ENCODE results near the gene DNAH5. TPM values are rescaled to one million over a fixed set of nuclear protein-coding genes. Genes with fewer than 3 reads are reported as not detected.

DNAH5 gene
- total RNA-seq, 1 experiment from 2014 or later = 9.7 TPM

GRCh38 chr5:13976867-13977830, 32.7 kb upstream of the DNAH5 start:
- CTCF ChIA-PET = interaction anchor here (1.0 to 1.6 kb wide), 3 partner anchors 9 to 671 kb away, joined by 3 to 6 read pairs (median 4); no protein-coding TSS in a partner anchor
- no peak overlapping the region for H3K4me2 ChIP-seq
- no peaks in the 10 kb centered on the region for H3K79me2 ChIP-seq (ENCODE audit: low read depth)
- peak; percentile 62 to 67 for DNase-seq
- TF ChIP-seq CTCF (conservative IDR thresholded peaks at IDR 0.05) = peak; percentile 85
- TF ChIP-seq EZH2 (IDR thresholded peaks at IDR 0.05; ENCODE audit: low read depth) = no peak
- H3F3A ChIP-seq (ENCODE audit: insufficient read depth, low read depth) = no peaks in the 10 kb centered on the region
- no peak overlapping the region for H3K4me3 ChIP-seq
- H3K27ac ChIP-seq = no peak overlapping the region
- intact Hi-C loops (cut with micrococcal nuclease; ENCODE audit: unreplicated experiment) = loop anchor here (1.0 to 10.0 kb wide), 7 partner anchors 293 to 1036 kb away; partner anchors contain the start of gene OTULINL
- no peaks in the 10 kb centered on the region for H3K9me3 ChIP-seq (ENCODE audit: insufficient read depth, low read depth)
- H2AFZ ChIP-seq = no peak overlapping the region
- no peaks in the 10 kb centered on the region for H3K9me2 ChIP-seq (ENCODE audit: insufficient read depth)
- POLR2A ChIA-PET (ENCODE audit: unreplicated experiment) = interaction anchor here (0.6 kb wide), 2 partner anchors 94 to 499 kb away, joined by 3 to 5 read pairs; no protein-coding TSS in a partner anchor
- H3K4me1 ChIP-seq (replicated peaks; ENCODE audit: insufficient read depth) = no peaks in the 10 kb centered on the region
- no peaks in the 10 kb centered on the region for H3K27me3 ChIP-seq (ENCODE audit: insufficient read depth, low read depth)
- H3K36me3 ChIP-seq (ENCODE audit: low read depth) = no peaks in the 10 kb centered on the region
- no peaks in the 10 kb centered on the region for H4K20me1 ChIP-seq (ENCODE audit: insufficient read depth)
- BruUV-seq (replicated peaks) = no TSS peak

GRCh38 chr5:13976223-13976622, 31.7 kb upstream of the DNAH5 start:
- ChIA-PET POLR2A (ENCODE audit: unreplicated experiment) (interaction anchor here (0.6 kb wide), 1 partner anchor 500 kb away, joined by 5 read pairs; no protein-coding TSS in a partner anchor), CTCF (interaction anchor here (1.0 to 1.6 kb wide), 3 partner anchors 10 to 672 kb away, joined by 3 to 6 read pairs (median 4); no protein-coding TSS in a partner anchor)
- no TSS peak for BruUV-seq (replicated peaks)

More at GRCh38 chr5:13976223-13976622, 31.7 kb upstream of the DNAH5 start:
- H3K4me3 ChIP-seq = no peak overlapping the region
- no peaks in the 10 kb centered on the region for H3K9me3 ChIP-seq (ENCODE audit: insufficient read depth, low read depth)
- no peaks in the 10 kb centered on the region for H3K27me3 ChIP-seq (ENCODE audit: insufficient read depth, low read depth)
- no peaks in the 10 kb centered on the region for H4K20me1 ChIP-seq (ENCODE audit: insufficient read depth)
- no peaks in the 10 kb centered on the region for H3K4me1 ChIP-seq (replicated peaks; ENCODE audit: insufficient read depth)
- DNase-seq = no peak
- TF ChIP-seq EZH2 (IDR thresholded peaks at IDR 0.05; ENCODE audit: low read depth) = no peak
- no peak for TF ChIP-seq CTCF (conservative IDR thresholded peaks at IDR 0.05)
- no peaks in the 10 kb centered on the region for H3K36me3 ChIP-seq (ENCODE audit: low read depth)
- no peaks in the 10 kb centered on the region for H3F3A ChIP-seq (ENCODE audit: insufficient read depth, low read depth)
- no peaks in the 10 kb centered on the region for H3K79me2 ChIP-seq (ENCODE audit: low read depth)
- H3K4me2 ChIP-seq = no peak overlapping the region
- H3K9me2 ChIP-seq (ENCODE audit: insufficient read depth) = no peaks in the 10 kb centered on the region
- no peak overlapping the region for H3K27ac ChIP-seq
- intact Hi-C loops (cut with micrococcal nuclease; ENCODE audit: unreplicated experiment) = loop anchor here (2.0 to 10.0 kb wide), 5 partner anchors 389 to 1037 kb away; partner anchors contain the start of gene OTULINL
- H2AFZ ChIP-seq = no peak overlapping the region

Data from PC-9 (cell line).